Measurements from ENCODE around the gene TSHZ2.

DNA sequence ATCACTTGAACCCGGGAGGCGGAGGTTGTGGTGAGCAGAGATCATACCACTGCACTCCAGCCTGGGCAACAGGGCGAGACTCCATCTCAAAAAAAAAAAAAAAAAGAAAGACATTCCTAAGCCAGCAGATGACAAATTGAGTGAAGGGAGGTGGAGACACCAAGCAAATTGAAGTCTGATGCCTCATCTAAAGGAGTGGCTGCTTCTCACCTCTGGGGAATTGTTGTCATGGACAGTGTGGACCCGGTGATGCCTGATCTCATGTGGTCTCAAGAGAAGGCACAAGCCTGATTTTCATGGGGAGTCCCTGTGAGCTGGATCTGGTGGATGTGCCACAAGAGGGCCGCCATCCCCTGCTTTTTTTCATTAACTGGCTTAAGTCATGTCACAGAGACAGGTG lies 349.4 kb downstream of the TSHZ2 start:
- no peak for TF ChIP-seq POLR2A (IDR thresholded peaks at IDR 0.05; ENCODE audit: low read depth, low read length)
- TF ChIP-seq, protein P1, sequence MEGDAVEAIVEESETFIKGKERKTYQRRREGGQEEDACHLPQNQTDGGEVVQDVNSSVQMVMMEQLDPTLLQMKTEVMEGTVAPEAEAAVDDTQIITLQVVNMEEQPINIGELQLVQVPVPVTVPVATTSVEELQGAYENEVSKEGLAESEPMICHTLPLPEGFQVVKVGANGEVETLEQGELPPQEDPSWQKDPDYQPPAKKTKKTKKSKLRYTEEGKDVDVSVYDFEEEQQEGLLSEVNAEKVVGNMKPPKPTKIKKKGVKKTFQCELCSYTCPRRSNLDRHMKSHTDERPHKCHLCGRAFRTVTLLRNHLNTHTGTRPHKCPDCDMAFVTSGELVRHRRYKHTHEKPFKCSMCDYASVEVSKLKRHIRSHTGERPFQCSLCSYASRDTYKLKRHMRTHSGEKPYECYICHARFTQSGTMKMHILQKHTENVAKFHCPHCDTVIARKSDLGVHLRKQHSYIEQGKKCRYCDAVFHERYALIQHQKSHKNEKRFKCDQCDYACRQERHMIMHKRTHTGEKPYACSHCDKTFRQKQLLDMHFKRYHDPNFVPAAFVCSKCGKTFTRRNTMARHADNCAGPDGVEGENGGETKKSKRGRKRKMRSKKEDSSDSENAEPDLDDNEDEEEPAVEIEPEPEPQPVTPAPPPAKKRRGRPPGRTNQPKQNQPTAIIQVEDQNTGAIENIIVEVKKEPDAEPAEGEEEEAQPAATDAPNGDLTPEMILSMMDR (IDR thresholded peaks at IDR 0.05; ENCODE audit: extremely low read depth in 1 of 2, insufficient read depth in 1 of 2, low read depth in 1 of 2, low read length in 2 of 2), result no peak
- TF ChIP-seq, protein P2, sequence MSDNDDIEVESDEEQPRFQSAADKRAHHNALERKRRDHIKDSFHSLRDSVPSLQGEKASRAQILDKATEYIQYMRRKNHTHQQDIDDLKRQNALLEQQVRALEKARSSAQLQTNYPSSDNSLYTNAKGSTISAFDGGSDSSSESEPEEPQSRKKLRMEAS (IDR thresholded peaks at IDR 0.05; ENCODE audit: insufficient read depth, insufficient read length), result no peak
- no peak for TF ChIP-seq EZH2 (IDR thresholded peaks at IDR 0.05; ENCODE audit: borderline replicate concordance, low read depth, low read length, severe bottlenecking)
